ENCODE measurements around the gene PPP2R2C. TPM values are rescaled to one million over a fixed set of nuclear protein-coding genes. Genes with fewer than 3 reads are reported as not detected.

Gene PPP2R2C
- total and polyA plus RNA-seq, 2 experiments from 2014 or later: 1.3 to 9.2 TPM

- TF ChIP-seq CTCF (conservative IDR thresholded peaks at IDR 0.05; ENCODE audit: low read depth in 2 of 2) (no peak), POLR2AphosphoS5 (IDR thresholded peaks at IDR 0.05; ENCODE audit: low read depth) (no peak)
Measured at GRCh38 chr4:6509587-6509986, 37.2 kb upstream of the PPP2R2C start (continued).

GRCh38 chr4:6507345-6507744 lies 34.9 kb upstream of the PPP2R2C start:
- H3K27ac ChIP-seq (ENCODE audit: low read depth): no peak overlapping the region
- H3K4me2 ChIP-seq: no peak overlapping the region
- 0 out of 2 replicates have a peak, but pooled peaks cover 4% of the 10 kb centered on the region for H3K9me2 ChIP-seq (ENCODE audit: insufficient read depth)
- Mint-ChIP-seq H3K4me1 (no peaks in the 10 kb centered on the region), H3K9me3 (peaks cover 72% of the 10 kb centered on the region), H3K36me3 (ENCODE audit: low read depth) (peaks cover 22% of the 10 kb centered on the region), H3K4me3 (no peak overlapping the region), H3K27me3 (ENCODE audit: insufficient read depth, low read depth, poor library complexity) (peaks cover 11% of the 10 kb centered on the region), H3K27ac (no peak overlapping the region)
- no peaks in the 10 kb centered on the region for H3K79me2 ChIP-seq (replicated peaks; ENCODE audit: insufficient read depth)
- DNase-seq (ENCODE audit: low spot score) (no peak), ATAC-seq (no peak)
- peaks cover 4% of the 10 kb centered on the region; the same call in 1 of the 2 replicates for H3K36me3 ChIP-seq (ENCODE audit: insufficient read depth)
- TF ChIP-seq ZNF114 (CRISPR knock-in tag; IDR thresholded peaks at IDR 0.05): no peak
- no peak for TF ChIP-seq NANOG (IDR thresholded peaks at IDR 0.05; ENCODE audit: borderline replicate concordance)
- TF ChIP-seq EZH2phosphoT487 (IDR thresholded peaks at IDR 0.05; ENCODE audit: unreplicated experiment): no peak
- no peak for TF ChIP-seq JUNB (IDR thresholded peaks at IDR 0.05; ENCODE audit: unreplicated experiment)
- TF ChIP-seq CTCF (conservative IDR thresholded peaks at IDR 0.05; ENCODE audit: low read depth in 2 of 2): no peak
- TF ChIP-seq ETS1 (IDR thresholded peaks at IDR 0.05): no peak
- no peak overlapping the region for H2AFZ ChIP-seq
- no peaks in the 10 kb centered on the region for H4K20me1 ChIP-seq (replicated peaks; ENCODE audit: insufficient read depth)
- no peak overlapping the region for H3K4me3 ChIP-seq
- H3K27me3 ChIP-seq (ENCODE audit: insufficient read depth): no peaks in the 10 kb centered on the region
- H3F3A ChIP-seq (replicated peaks; ENCODE audit: low read depth): no peaks in the 10 kb centered on the region
- no peaks in the 10 kb centered on the region for H3K4me1 ChIP-seq (ENCODE audit: insufficient read depth)

- Histone ChIP-seq H3K27me3 (ENCODE audit: insufficient read depth) (no peaks in the 10 kb centered on the region), H4K20me1 (replicated peaks; ENCODE audit: insufficient read depth) (no peaks in the 10 kb centered on the region), H3K4me2 (no peak overlapping the region), H3K79me2 (replicated peaks; ENCODE audit: insufficient read depth) (no peaks in the 10 kb centered on the region), H3K27ac (ENCODE audit: low read depth) (no peak overlapping the region), H3K36me3 (ENCODE audit: insufficient read depth) (peaks cover 4% of the 10 kb centered on the region; the same call in 1 of the 2 replicates), H3F3A (replicated peaks; ENCODE audit: low read depth) (no peaks in the 10 kb centered on the region), H3K4me1 (ENCODE audit: insufficient read depth) (no peaks in the 10 kb centered on the region), H3K4me3 (no peak overlapping the region), H3K9me2 (ENCODE audit: insufficient read depth) (0 out of 2 replicates have a peak, but pooled peaks cover 4% of the 10 kb centered on the region), H2AFZ (no peak overlapping the region)
- no peak overlapping the region for H3K4me3 Mint-ChIP-seq
- ATAC-seq (no peak), DNase-seq (ENCODE audit: low spot score) (no peak)
- no peak for TF ChIP-seq REST (IDR thresholded peaks at IDR 0.05; ENCODE audit: unreplicated experiment)
- no peak for TF ChIP-seq ZNF114 (CRISPR knock-in tag; IDR thresholded peaks at IDR 0.05)
- H3K9me3 Mint-ChIP-seq: peaks cover 72% of the 10 kb centered on the region
- peaks cover 11% of the 10 kb centered on the region for H3K27me3 Mint-ChIP-seq (ENCODE audit: insufficient read depth, low read depth, poor library complexity)
- H3K36me3 Mint-ChIP-seq (ENCODE audit: low read depth): peaks cover 22% of the 10 kb centered on the region
- H3K4me1 Mint-ChIP-seq: no peaks in the 10 kb centered on the region
- no peak overlapping the region for H3K27ac Mint-ChIP-seq
Measured at GRCh38 chr4:6506616-6507140, 34.3 kb upstream of the PPP2R2C start.

Measured in GM23338 (cell line).